K562 (cell line): ENCODE data around the gene PCSK2. TPM values are rescaled to one million over a fixed set of nuclear protein-coding genes. Genes with fewer than 3 reads are reported as not detected.

ENCODE experiments used
- ATAC-seq: fragments of 200-7000 bp; cut with Tn5 transposase; 3 replicates; pipeline ENCODE4 v1.9.1; 2020; ENCODE audit warnings: moderate library complexity
- BruUV-seq: library from RNA; stranded (reverse); fragments of 400-500 nt; replicated peaks from 2 replicates; lab custom pipeline; 2021; lab: Mats Ljungman, UMichigan
- CTCF ChIA-PET: fragments of 300-600 bp; formaldehyde crosslinking; extraction: SDS; loops from one replicate; lab custom pipeline; 2021; ENCODE audit warnings: low intra/inter-chr PET ratio; lab: Yijun Ruan, JAX
- POLR2A ChIA-PET: fragments of 300-600, 350-650 bp; sonication (Branson Sonifier 250); formaldehyde crosslinking; extraction: SDS; loops from one replicate; lab custom pipeline; 2021; ENCODE audit warnings: antibody characterized with exemption, inconsistent platforms; lab: Yijun Ruan, JAX
- DNase-seq, 4 experiments: peaks; one replicate each; pipeline versions ENCODE4 v3.0.0 to v3.0.0-alpha.2; 2011 to 2018; ENCODE audit warnings: low spot score in 3 of 4, mixed read lengths in 3 of 4; ENCODE audit errors: extremely low read depth in 1 of 4
- FAIRE-seq: peaks from 2 replicates; lab custom pipeline; 2011; peaks lifted over from hg19 to GRCh38; lab: Jason Lieb, UNC
- H2AFZ ChIP-seq: 2 replicates; pipeline ENCODE4 v1.6.0; 2011; ENCODE audit warnings: low read depth, low read length, control low read depth, inconsistent platforms
- H3K27ac ChIP-seq: fragments of 200-600 bp; 3 replicates; pipeline ENCODE4 v1.8.0; 2011; ENCODE audit warnings: low read depth, mild to moderate bottlenecking, control low read depth, inconsistent platforms, low read length, moderate library complexity, mixed read lengths; ENCODE audit errors: extremely low read depth
- H3K27me3 ChIP-seq, 2 experiments: fragments of 300-600 bp in 1 of 2; 2 replicates in 1 of 2; 3 replicates in 1 of 2; pipeline versions ENCODE4 v1.6.0 to v1.8.0; 2011; ENCODE audit warnings: inconsistent platforms in 2 of 2, low read length in 2 of 2, mild to moderate bottlenecking in 1 of 2, mixed read lengths in 1 of 2, moderate library complexity in 1 of 2; ENCODE audit not compliant: control insufficient read depth in 2 of 2, insufficient read depth in 2 of 2
- H3K36me3 ChIP-seq: fragments of 300-600 bp; 3 replicates; pipeline ENCODE4 v1.8.0; 2011; ENCODE audit warnings: mild to moderate bottlenecking, low read length, inconsistent platforms; ENCODE audit not compliant: control insufficient read depth, insufficient read depth
- H3K4me1 ChIP-seq, 2 experiments: fragments of 200-600 bp in 1 of 2; replicated peaks in 1 of 2; 2 replicates in 1 of 2; 3 replicates in 1 of 2; pipeline versions ENCODE4 v1.5.1 to v1.8.0; 2011; ENCODE audit warnings: inconsistent platforms in 2 of 2, low read length in 2 of 2, mild to moderate bottlenecking in 1 of 2, mixed read lengths in 1 of 2, moderate library complexity in 1 of 2; ENCODE audit not compliant: control insufficient read depth in 2 of 2, insufficient read depth in 2 of 2
- H3K4me2 ChIP-seq: 2 replicates; pipeline ENCODE4 v1.6.1; 2011; ENCODE audit warnings: low read length, control low read depth, inconsistent platforms, mixed read lengths; ENCODE audit not compliant: insufficient read depth
- H3K4me3 ChIP-seq: fragments of 200-600 bp; sonication (generic), shearing (Covaris generic); 2 replicates; pipeline ENCODE4 v1.5.1; 2016; ENCODE audit warnings: control low read depth, inconsistent platforms
- H3K79me2 ChIP-seq: fragments of 200-600 bp; 3 replicates; pipeline ENCODE4 v1.8.0; 2011; ENCODE audit warnings: low read length, inconsistent platforms; ENCODE audit not compliant: control insufficient read depth, insufficient read depth
- H3K9ac ChIP-seq, 2 experiments: 2 replicates each; pipeline versions ENCODE4 v1.6.0 to v1.6.1; 2011; ENCODE audit warnings: low read depth in 2 of 2, low read length in 2 of 2, control low read depth in 1 of 2, inconsistent platforms in 1 of 2, mild to moderate bottlenecking in 1 of 2, mixed read lengths in 1 of 2; ENCODE audit not compliant: insufficient read depth in 1 of 2
- H3K9me1 ChIP-seq: one replicate; pipeline ENCODE4 v1.6.0; 2011; ENCODE audit warnings: inconsistent platforms, mild to moderate bottlenecking, low read length, moderate library complexity; ENCODE audit not compliant: control insufficient read depth, insufficient read depth
- H3K9me3 ChIP-seq: replicated peaks from 2 replicates; pipeline ENCODE4 v1.5.1; 2011; ENCODE audit warnings: low read depth, low read length, inconsistent platforms; ENCODE audit not compliant: control insufficient read depth, insufficient read depth
- H4K20me1 ChIP-seq: replicated peaks from 2 replicates; pipeline ENCODE4 v1.6.1; 2011; ENCODE audit warnings: low read length, inconsistent platforms, mixed read lengths; ENCODE audit not compliant: control insufficient read depth, insufficient read depth
- L3MBTL2 ChIP-seq: fragments of 450-650 bp; IDR thresholded peaks from 2 replicates; pipeline ENCODE4 v1.6.1; 2016; ENCODE audit warnings: mild to moderate bottlenecking, moderate library complexity
- POLR2H ChIP-seq: IDR thresholded peaks from 2 replicates; pipeline ENCODE4 v1.6.1; 2016; ENCODE audit warnings: missing genetic modification characterization, low read depth, mild to moderate bottlenecking, control low read depth, missing compliant biosample characterization, moderate library complexity
- RAD21 ChIP-seq, 2 experiments: fragments of 250-450 bp in 1 of 2; fragments of 450-650 bp in 1 of 2; sonication (Bioruptor Pico) in 1 of 2; formaldehyde crosslinking in 1 of 2; IDR thresholded peaks in 1 of 2; conservative IDR thresholded peaks in 1 of 2; 2 replicates each; pipeline versions ENCODE4 v1.4.0 to v1.8.0; 2020 to 2022; ENCODE audit warnings: mild to moderate bottlenecking in 2 of 2, moderate library complexity in 1 of 2
- ZNF12 ChIP-seq: sonication (generic); formaldehyde crosslinking; IDR thresholded peaks from 2 replicates; pipeline ENCODE4 v1.4.0; 2020; ENCODE audit warnings: mild to moderate bottlenecking, missing genetic modification reagents
- ZNF212 ChIP-seq: fragments of 450-650 bp; formaldehyde crosslinking; IDR thresholded peaks from 2 replicates; pipeline ENCODE4 v1.4.0; 2020; ENCODE audit warnings: mild to moderate bottlenecking
- ZNF668 ChIP-seq: fragments of 250-450 bp; sonication (Bioruptor Pico); IDR thresholded peaks from 2 replicates; pipeline ENCODE4 v1.8.0; 2022; ENCODE audit warnings: mild to moderate bottlenecking, inconsistent platforms
- WGBS: fragments of 100-300 bp; shearing (Covaris generic); methylation state at CpG from one replicate; pipeline ENCODE4 v1.1.6; 2016; ENCODE audit warnings: low coverage, mixed read lengths; ENCODE audit not compliant: insufficient coverage; ENCODE audit errors: missing lambda C conversion rate; 5-methylcytosine and 5-hydroxymethylcytosine counted together
- in situ Hi-C: fragments of 300-500 bp; cut with MboI; formaldehyde crosslinking; loops from 4 replicates; pipeline ENCODE4 v1.15.0; 2018; ENCODE audit warnings: inconsistent platforms, mixed read lengths
- intact Hi-C: fragments of 100-400 bp; cut with micrococcal nuclease; formaldehyde crosslinking; loops from 2 replicates; pipeline ENCODE4 v1.14.2; 2022
- polyA plus RNA-seq, 8 experiments: library from polyadenylated mRNA; depleted of rRNA in 4 of 8; stranded (reverse) in 5 of 8; unstranded in 3 of 8; fragments of >200 nt; fragmentation: Nextera tagmentation in 2 of 8; fragmentation: Illumina TruSeq in 1 of 8; extraction: Ambion mirVana in 2 of 8; extraction: Trizol in 1 of 8; gene quantifications; 2 replicates each; pipeline versions ENCODE4 v1.2.1 to v1.2.3, GENCODE V29; 2011 to 2014; ENCODE audit warnings: inconsistent platforms in 1 of 8, missing spikeins in 1 of 8
- total RNA-seq, 7 experiments: library from RNA; depleted of rRNA in 6 of 7; stranded (reverse); fragments of >200 nt in 6 of 7; fragmentation: Illumina TruSeq in 2 of 7; extraction: Trizol in 2 of 7; gene quantifications; 2 replicates each; pipeline versions ENCODE4 v1.2.1 to v1.2.3, GENCODE V29; 2011 to 2021; ENCODE audit warnings: low replicate concordance in 1 of 7
- TF ChIP-seq, protein P1 (sequence below): fragments of 450-650 bp; IDR thresholded peaks from 2 replicates; pipeline ENCODE4 v1.6.1; 2018; ENCODE audit warnings: mild to moderate bottlenecking, low read depth; ENCODE audit not compliant: partially characterized antibody
- TF ChIP-seq, protein P2 (sequence below), 2 experiments: fragments of 450-650 bp; formaldehyde crosslinking in 1 of 2; IDR thresholded peaks; 2 replicates each; pipeline versions ENCODE4 v1.4.0 to v1.6.1; 2014 to 2020; ENCODE audit warnings: mild to moderate bottlenecking in 2 of 2, borderline replicate concordance in 1 of 2, low read depth in 1 of 2

Gene PCSK2
- total and polyA plus RNA-seq, 9 of the 15 experiments (the other 6 are each of a cell fraction or from before 2014, with no cell fraction given) = 0.04 to 0.07 (median 0.05) TPM; not detected in 6

DNA sequence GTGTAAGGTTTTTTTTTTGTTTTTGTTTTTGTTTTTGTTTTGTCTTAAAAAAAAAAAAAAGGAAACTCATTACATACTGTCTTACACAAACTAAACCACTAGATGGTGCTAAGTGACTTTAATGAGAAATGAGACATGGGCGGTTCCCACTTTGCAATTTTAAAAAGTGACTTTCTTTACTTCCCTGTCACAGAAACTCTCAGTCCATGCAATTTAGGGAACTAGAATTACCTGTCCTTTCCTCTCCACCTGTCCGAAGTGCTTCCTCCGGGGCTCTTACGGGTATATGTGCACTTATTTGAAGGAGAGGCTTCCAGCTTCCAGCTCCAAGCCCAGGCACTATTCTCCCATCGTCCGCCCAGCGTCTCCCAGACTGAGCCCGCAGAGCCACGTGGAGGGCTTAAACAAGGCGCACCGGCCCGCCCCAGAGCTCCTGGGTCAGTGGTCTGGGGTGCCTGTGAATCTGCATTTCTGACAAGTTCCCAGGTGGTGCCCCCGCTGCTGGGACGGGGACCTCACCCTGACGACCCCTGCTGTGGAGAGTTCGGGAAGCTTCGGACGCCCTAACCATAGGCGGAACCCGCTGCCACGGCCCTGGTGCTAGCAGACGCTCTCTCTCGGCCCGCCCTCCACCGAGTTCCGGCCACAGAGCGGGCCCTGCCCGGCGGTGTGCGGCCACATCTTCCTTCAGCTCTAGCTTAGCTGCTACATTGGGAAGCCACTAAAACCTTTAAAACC lies 278.2 kb downstream of the PCSK2 start:
- no peaks in the 10 kb centered on the region for H4K20me1 ChIP-seq
- peak; percentile 19 to 43 (median 24) for DNase-seq
- H3K4me2 ChIP-seq = peak overlapping the region; percentile 62
- peak; percentile 61 for FAIRE-seq
- no peaks in the 10 kb centered on the region for H3K79me2 ChIP-seq
- H2AFZ ChIP-seq = peak overlapping the region; percentile 92
- H3K9ac ChIP-seq = peak overlapping the region in 1 of 2 experiments; percentile 72; a peak in 2 of 4 replicates
- H3K27me3 ChIP-seq = peaks cover 0 to 16% of the 10 kb centered on the region in 2 experiments; a peak in 3 of 5 replicates
- peaks cover 6 to 23% of the 10 kb centered on the region in 2 experiments for H3K4me1 ChIP-seq
- ChIA-PET CTCF (interaction anchor here (0.6 to 1.2 kb wide), 7 partner anchors 112 to 772 kb away, joined by 3 to 4 read pairs (median 3); no protein-coding TSS in a partner anchor), POLR2A (no interaction called here)
- no peak overlapping the region for H3K27ac ChIP-seq
- 10% methylated on average over 12 of the region's 30 CpGs for WGBS
- ATAC-seq = peak; percentile 76
- no peaks in the 10 kb centered on the region; the same call in 1 of the 2 replicates for H3K9me3 ChIP-seq
- intact Hi-C loops (loop anchor here (1.0 to 10.0 kb wide), 4 partner anchors 112 to 770 kb away; no protein-coding TSS in a partner anchor), in situ Hi-C loops (loop anchor here (25.0 kb wide), 1 partner anchor 782 kb away; the partner anchor contains the start of gene ZNF133)
- H3K36me3 ChIP-seq = no peaks in the 10 kb centered on the region
- H3K4me3 ChIP-seq = no peak overlapping the region
- no TSS peak for BruUV-seq
- no peaks in the 10 kb centered on the region for H3K9me1 ChIP-seq
- TF ChIP-seq, protein P1, sequence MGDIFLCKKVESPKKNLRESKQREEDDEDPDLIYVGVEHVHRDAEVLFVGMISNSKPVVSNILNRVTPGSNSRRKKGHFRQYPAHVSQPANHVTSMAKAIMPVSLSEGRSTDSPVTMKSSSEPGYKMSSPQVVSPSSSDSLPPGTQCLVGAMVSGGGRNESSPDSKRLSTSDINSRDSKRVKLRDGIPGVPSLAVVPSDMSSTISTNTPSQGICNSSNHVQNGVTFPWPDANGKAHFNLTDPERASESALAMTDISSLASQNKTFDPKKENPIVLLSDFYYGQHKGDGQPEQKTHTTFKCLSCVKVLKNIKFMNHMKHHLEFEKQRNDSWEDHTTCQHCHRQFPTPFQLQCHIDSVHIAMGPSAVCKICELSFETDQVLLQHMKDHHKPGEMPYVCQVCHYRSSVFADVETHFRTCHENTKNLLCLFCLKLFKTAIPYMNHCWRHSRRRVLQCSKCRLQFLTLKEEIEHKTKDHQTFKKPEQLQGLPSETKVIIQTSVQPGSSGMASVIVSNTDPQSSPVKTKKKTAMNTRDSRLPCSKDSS = no peak
- no peak for TF ChIP-seq ZNF668 (CRISPR knock-in tag)
- peak; percentile 47; the same call in 1 of the 2 replicates for TF ChIP-seq L3MBTL2
- TF ChIP-seq ZNF212 (CRISPR knock-in tag) = no peak
- TF ChIP-seq ZNF12 = no peak
- TF ChIP-seq RAD21 (CRISPR knock-in tag; conservative IDR thresholded peaks at IDR 0.05 in 1 of 2, IDR thresholded peaks at IDR 0.05 in 1 of 2) = peak; percentile 55 to 61
- TF ChIP-seq, protein P2, sequence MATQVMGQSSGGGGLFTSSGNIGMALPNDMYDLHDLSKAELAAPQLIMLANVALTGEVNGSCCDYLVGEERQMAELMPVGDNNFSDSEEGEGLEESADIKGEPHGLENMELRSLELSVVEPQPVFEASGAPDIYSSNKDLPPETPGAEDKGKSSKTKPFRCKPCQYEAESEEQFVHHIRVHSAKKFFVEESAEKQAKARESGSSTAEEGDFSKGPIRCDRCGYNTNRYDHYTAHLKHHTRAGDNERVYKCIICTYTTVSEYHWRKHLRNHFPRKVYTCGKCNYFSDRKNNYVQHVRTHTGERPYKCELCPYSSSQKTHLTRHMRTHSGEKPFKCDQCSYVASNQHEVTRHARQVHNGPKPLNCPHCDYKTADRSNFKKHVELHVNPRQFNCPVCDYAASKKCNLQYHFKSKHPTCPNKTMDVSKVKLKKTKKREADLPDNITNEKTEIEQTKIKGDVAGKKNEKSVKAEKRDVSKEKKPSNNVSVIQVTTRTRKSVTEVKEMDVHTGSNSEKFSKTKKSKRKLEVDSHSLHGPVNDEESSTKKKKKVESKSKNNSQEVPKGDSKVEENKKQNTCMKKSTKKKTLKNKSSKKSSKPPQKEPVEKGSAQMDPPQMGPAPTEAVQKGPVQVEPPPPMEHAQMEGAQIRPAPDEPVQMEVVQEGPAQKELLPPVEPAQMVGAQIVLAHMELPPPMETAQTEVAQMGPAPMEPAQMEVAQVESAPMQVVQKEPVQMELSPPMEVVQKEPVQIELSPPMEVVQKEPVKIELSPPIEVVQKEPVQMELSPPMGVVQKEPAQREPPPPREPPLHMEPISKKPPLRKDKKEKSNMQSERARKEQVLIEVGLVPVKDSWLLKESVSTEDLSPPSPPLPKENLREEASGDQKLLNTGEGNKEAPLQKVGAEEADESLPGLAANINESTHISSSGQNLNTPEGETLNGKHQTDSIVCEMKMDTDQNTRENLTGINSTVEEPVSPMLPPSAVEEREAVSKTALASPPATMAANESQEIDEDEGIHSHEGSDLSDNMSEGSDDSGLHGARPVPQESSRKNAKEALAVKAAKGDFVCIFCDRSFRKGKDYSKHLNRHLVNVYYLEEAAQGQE (IDR thresholded peaks at IDR 0.05; ENCODE audit: borderline replicate concordance) = peak; percentile 45; the same call in 1 of the 2 replicates
- TF ChIP-seq, protein P2 (CRISPR knock-in tag; IDR thresholded peaks at IDR 0.05; ENCODE audit: low read depth) = no peak
- TF ChIP-seq POLR2H (tag) = no peak
